NCI-H2029 (cell line): ENCODE data around the gene PTBP2.
"Not testable (repeated sequence)": the region's sequence is repeated elsewhere in the genome, so short reads cannot be mapped to it uniquely, and the experiment has no call there.

Source experiments
- DNase-seq: peaks from one replicate; lab custom pipeline; 2025; lab: John Stamatoyannopoulos, UW

The PTBP2 gene

DNA sequence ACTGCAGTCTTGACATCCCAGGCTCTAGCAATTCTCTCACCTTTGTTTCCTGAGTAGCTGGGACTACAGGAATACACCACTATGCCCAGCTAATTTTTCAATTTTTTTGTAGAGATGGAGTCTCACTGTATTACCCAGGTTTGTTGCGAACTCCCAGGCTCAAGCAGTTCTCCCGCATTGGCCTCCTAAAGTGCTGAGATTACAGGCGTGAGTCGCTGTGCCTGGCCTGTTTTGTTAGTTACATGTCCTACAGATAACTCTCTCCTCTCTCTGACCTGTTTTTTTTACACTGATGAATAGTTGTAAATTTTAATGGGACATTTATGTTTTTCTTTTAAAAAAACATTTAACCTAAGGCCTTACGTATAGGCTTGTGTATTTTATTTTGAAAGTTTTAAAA lies 19.8 kb downstream of the PTBP2 start:
- DNase-seq = no peak

GRCh38 chr1:96746440-96747420 lies 25.1 kb downstream of the PTBP2 start:
- no peak for DNase-seq

DNA sequence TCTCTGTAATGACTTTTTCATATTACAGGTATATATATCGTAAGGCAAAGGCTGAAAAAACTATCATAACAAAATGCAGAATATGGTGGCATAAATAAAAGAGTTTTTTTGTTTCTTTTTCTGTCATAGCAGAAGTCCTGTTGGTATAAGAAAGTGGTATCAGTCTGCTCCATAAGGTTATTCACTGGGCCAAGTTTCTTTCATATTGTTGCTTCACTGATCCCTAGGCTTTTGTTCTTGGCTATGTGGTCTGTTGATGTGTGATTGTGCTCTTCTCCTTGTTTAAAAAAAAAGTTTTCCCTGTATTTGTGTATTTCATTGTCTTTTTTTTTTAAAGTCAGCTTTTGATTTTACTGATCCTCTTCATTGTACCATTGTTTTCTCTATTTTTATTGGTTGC lies 26.0 kb downstream of the PTBP2 start:
- no peak for DNase-seq

GRCh38 chr1:96748078-96748477 lies 26.5 kb downstream of the PTBP2 start:
- DNase-seq = no peak

- no peak for DNase-seq
These were observed 28.0 kb downstream of the PTBP2 start for GRCh38 chr1:96749618-96750017.

GRCh38 chr1:96752394-96752793 lies 30.8 kb downstream of the PTBP2 start:
- DNase-seq = no peak

DNA sequence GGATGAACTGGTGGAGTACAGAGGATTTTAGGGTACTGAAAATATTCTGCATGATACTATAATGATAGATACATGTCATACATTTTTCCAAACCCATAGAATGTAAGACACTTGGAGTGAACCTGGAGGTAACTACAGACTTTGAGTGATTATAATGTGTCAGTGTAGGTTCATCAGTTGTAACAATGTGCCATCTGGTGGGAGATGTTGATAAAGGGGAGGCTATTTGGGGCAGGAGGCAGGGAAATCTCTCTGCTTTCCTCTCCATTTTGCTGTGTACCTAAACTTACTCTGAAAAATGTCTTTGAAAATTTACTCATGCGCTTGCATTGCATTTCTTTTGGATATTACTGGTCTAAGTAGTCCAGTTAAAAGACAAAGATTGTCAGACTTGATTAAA lies 35.2 kb downstream of the PTBP2 start:
- DNase-seq = no peak

DNA sequence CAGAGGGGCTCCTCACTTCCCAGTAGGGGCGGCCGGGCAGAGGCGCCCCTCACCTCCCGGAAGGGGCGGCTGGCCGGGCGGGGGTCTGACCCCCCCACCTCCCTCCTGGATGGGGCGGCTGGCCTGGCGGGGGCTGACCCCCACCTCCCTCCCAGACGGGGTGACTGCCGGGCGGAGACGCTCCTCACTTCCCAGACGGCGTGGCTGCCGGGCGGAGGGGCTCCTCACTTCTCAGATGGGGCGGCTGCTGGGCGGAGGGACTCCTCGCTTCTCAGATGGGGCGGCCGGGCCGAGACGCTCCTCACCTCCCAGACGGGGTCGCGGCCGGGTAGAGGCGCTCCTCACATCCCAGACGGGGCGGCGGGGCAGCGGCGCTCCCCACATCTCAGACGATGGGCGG lies 41.0 kb downstream of the PTBP2 start:
- DNase-seq = not testable (repeated sequence)

GRCh38 chr1:96763514-96763913 lies 41.9 kb downstream of the PTBP2 start:
- no peak for DNase-seq

DNA sequence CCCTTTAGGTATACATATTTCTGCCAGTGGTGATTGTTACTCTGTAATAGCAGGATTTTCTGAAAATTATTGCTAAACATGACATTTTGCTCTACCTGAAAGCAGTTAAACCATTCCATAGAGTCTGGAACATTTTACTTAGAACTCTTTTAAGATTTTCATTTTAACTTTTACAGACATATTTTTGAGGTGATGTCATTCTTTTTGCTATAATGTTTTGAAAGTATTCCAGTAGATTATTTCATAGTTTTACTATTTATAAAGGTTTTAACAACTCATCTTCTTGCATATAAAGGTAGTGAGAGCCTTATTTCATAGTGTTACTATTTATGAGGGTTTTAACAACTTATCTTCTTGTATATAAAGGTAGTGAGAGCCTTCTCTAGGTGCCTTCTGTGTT lies 42.9 kb downstream of the PTBP2 start:
- DNase-seq = no peak

DNA sequence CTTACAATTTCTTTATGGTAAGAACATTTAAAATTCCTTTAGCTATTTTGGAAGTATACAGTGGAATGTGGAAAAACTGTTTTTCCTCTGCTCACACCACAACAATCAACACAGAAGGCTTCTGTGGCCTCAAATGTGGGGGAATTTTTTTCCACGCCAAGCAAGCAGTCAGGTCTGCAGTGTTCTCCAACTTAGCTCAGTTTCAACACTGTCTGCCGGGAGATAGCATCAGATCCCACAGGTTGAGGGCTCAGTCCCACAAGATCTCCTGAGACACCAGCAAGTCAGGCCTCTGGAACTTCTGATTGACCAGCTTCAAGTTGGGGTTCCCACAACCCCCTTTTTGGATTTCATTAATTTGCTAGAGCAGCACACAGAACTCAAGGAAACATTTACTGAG lies 50.3 kb downstream of the PTBP2 start:
- DNase-seq = no peak

DNA sequence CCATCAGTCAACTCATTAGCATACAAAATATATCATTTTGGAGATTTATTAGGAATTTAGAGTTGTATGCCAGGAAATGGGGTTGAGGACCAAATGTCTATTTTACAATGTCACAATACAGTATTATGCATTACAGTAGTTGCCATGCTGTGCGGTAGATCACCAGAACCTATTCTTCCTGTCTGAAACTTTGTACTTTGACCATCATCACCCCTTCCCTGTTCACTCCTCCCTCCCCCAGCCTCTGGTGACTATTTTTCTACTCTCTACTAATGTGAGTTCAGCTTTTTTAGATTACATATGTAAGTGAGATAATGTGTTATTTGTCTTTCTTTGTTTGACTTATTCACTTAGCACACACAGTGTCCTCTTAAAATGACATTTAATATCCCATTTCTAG lies 50.8 kb downstream of the PTBP2 start:
- no peak for DNase-seq

DNA sequence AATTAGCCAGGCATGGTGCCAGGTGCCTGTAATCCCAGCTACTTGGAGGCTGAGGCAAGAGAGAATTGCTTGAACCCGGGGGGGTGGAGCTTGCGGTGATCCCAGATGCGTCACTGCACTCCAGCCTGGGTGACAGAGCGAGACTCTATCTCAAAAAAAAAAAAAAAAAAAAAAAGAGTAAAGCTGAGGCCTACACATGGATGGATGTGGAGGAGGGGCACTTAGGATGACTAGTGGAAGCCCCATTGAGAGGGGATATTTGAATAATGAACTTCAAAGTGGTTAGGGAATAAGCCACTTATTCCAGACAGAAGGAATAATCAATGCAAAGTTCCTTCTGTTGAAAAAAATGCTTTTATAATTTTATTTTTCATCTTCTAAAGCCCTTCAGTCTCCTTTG lies 51.4 kb downstream of the PTBP2 start:
- no peak for DNase-seq

GRCh38 chr1:96782206-96782605 lies 60.6 kb downstream of the PTBP2 start:
- DNase-seq = no peak

- DNase-seq = no peak
These were observed 61.3 kb downstream of the PTBP2 start for GRCh38 chr1:96782856-96783255.

DNA sequence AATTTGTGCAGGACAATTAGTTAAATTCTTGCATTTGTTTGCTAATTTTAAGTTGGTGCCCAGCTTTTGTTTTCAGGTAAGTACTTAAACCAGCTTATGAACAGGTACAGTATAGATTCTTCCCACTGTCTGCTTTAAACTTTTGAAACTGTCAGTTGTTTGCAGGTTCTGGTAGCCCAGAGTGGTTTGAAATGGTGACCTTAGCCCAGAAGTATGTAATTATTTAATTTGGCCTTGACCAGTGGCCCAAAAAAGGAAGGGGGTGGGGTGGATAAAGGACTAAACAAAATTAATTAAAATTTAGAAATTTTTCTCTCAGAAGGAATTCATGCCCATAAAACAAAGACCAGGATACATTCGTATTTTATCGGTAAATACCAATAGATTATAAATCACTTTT lies 69.0 kb downstream of the PTBP2 start:
- DNase-seq = no peak

GRCh38 chr1:96792220-96792619 lies 70.6 kb downstream of the PTBP2 start:
- DNase-seq = no peak

- DNase-seq = not testable (repeated sequence)
These were observed 80.1 kb downstream of the PTBP2 start for GRCh38 chr1:96801696-96802095.

DNA sequence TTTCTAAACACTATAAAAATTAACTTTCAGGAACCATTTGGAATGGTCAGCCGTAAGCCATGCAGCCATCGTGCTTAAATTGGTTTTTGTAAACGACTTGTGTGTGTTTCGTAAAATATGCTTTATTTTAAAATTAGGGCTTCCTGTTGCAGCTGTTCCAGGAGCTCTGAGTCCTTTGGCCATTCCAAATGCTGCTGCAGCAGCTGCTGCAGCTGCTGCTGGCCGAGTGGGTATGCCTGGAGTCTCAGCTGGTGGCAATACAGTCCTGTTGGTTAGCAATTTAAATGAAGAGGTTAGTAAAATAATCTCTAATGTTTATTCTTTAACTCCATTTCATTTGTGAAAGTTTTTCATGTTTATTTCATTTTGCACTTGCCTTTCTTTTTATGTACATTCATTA lies 83.1 kb downstream of the PTBP2 start:
- no peak for DNase-seq

DNA sequence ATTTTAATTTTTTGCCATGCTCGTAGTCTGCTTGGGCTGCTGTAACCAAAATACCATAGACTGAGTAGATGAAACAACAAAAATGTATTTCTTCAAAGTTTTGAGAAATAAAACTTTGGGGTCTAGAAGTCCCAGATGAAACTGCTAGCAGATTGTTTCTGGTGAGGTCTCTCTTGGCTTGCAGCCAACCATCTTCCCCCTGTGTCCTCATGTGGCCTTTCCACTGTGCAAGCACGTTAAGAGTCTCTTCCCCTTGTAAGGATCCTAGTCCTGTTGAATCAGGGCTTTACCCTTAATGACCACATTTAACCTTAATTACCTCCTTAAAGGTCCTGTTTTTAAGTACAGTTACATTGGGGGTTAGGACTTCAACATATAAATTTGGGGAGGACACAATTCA lies 86.6 kb downstream of the PTBP2 start:
- DNase-seq = peak; percentile 40

- no peak for DNase-seq
These were observed 94.3 kb downstream of the PTBP2 start for GRCh38 chr1:96815914-96816313.

DNA sequence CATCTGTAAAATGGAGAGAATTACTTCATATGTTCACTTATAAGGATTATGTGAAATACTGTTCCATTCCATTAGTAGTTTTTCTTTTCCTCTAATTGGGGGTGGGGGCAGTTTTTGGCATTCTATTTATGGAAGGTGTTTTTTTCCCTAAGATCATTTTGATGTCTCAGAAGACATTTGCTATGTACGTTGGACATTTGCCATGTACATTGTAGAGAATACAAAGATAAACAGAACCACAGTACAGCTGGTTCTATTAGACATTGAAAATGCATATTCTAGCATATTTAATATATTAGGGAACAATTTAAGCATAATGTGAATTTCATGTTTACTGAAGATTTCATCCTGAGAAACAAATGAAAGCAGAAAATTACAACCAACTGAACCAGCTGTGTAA lies 98.5 kb downstream of the PTBP2 start:
- DNase-seq = no peak

- no peak for DNase-seq
These were observed 99.1 kb downstream of the PTBP2 start for GRCh38 chr1:96820671-96821070.

GRCh38 chr1:96825231-96825630 lies 103.6 kb downstream of the PTBP2 start:
- DNase-seq = no peak
